HG02571 (cell line): ENCODE measurements around the gene CIPC.

Source experiments
- ATAC-seq: cut with Tn5 transposase; IDR thresholded peaks from one replicate; pipeline ENCODE4 v1.9.1; 2021; ENCODE audit warnings: mild to moderate bottlenecking, moderate library complexity; ENCODE audit not compliant: unreplicated experiment

The CIPC gene

GRCh38 chr14:77099425-77100167 is 1.5 kb downstream of the CIPC start:
- no peak for ATAC-seq

GRCh38 chr14:77100961-77101360 is 2.9 kb downstream of the CIPC start:
- no peak for ATAC-seq

- ATAC-seq, result no peak
These were observed 4.1 kb downstream of the CIPC start for GRCh38 chr14:77102154-77102553.

- no peak for ATAC-seq
These were observed 5.4 kb downstream of the CIPC start for GRCh38 chr14:77103475-77103874.

DNA sequence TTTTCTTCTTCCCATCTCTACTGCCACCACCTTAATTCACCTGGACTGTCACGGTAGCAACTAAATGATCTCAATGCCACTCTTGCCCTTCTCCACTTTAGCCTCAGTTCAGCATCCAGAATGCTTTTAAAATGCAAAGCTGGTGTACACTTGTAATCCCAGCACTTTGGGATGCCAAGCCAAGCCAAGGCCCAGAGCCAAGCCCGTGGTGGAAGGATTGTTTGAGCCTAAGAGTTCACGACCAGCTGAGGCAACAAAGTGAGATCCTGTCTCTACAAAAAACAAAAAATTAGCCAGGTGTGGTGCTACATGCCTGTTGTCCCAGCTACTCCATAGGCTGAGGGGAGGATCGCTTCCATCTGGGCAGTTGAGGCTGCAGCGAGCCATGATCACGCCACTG is 5.9 kb downstream of the CIPC start:
- ATAC-seq, result no peak

DNA sequence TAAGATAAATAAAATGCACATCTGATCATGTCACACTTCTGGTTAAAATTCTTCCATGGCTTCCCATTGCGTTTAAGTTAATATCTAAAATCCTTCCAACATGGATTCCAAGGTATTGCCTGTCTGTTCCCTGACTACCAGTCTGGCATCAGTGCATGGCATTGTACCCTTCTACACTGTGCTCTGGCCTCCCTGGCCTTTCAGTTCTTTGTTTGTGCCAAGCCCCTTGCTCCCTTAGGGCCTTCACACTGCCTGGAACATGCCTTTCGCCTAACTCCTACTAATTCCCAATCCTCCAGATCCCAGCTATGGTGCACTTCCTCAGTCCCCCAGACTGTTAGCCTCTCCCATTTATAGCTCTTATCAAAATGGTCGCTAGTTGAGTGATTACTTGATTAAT is 6.3 kb downstream of the CIPC start:
- no peak for ATAC-seq

DNA sequence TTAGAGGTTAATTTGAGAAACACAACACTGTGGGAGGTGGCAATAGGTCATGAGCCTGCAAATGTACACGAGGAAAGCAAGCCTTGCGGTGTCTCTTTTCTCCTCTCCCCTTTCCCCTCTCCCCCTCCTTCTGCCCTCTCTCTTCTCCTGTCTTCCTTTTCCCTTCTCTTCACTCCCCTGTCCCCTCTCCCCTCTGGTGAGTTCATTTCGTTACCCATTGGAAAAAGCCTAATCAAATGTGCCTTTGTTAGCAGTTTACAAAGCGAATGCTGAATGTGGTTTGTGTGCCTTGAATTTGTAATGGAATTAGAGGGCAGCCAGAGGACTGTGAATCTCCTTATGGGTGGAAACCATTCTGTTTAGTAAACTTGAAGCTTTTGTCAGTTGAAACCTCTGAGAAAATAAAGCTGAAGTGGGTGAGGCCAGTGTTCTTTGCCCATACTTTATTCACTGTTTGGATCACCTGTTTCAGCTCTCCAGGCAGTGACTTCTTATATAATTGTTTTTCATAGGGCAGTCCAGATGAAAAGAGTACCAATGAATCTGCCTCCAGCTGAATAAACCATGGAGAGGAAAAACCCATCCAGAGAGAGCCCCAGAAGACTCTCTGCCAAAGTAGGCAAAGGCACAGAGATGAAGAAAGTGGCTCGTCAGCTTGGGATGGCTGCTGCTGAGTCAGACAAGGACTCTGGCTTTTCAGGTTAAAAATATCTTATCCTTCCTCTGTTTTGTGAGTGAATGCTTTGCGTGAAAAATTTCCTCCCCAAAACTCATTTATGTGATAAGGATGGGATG is 7.3 kb downstream of the CIPC start:
- ATAC-seq, result no peak

DNA sequence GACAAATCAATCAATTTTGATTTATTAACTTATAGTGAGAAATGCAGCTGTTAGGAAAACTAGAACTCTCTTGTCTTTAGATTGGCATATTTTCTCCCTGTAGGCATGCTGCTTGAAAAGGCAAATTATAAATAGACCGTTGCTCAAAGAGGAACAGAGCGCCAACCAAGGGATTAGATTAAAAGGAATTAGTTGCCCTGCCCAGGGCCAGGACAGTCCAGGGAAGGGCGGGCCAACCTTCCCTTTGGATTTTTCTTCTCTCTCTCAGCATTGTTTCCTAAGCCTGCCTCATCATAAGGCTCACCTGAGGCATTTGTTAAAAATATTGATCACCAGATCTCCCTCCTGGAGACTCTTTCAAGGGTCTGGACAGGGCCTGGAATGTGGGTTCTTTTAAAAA is 8.6 kb downstream of the CIPC start:
- no peak for ATAC-seq

- ATAC-seq, result no peak
These were observed 9.2 kb downstream of the CIPC start for GRCh38 chr14:77107228-77107627.

DNA sequence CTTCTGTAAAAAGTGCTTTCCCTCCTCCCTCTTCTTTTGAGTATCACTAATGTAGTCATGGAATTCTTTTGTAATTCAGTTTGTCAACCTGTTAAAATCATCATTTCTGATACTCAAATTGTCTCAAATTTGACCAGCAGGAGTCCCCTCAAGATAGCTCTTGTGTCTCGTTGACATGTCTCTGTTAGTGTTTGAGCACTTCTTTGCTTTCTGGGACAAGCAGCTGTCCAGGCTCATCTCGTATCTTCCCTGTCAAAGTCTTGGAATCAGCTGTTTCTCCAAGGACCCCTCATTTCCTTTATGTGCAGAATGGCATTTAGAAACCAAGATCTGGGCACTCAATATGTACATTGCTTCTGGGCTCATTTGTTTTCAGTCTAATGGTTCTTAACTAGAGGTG is 10.7 kb downstream of the CIPC start:
- no peak for ATAC-seq

GRCh38 chr14:77109656-77110055 is 11.6 kb downstream of the CIPC start:
- ATAC-seq, result no peak

- no peak for ATAC-seq
These were observed 12.2 kb downstream of the CIPC start for GRCh38 chr14:77110286-77110685.

DNA sequence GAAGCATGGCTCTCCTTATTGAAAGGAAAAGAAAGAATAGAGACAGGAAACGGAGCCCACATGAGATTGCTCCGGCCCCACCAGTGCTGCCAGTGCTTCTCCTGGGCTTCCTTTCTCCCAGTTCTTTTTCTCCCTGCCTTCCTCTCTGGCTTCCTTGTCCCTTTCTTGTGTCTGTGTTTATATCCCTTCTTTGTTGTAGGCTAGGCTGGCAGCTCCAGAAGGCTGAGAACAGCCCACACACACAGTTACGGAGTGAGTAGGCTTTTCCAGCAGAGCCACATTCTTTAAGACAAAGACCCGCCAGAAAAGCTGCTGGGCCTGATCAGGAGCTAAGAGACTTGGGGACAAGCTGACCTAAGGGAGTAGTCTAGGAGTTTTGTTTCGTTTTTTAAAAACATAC is 13.0 kb downstream of the CIPC start:
- ATAC-seq, result no peak

GRCh38 chr14:77113644-77114043 is 15.6 kb downstream of the CIPC start:
- ATAC-seq, result no peak

GRCh38 chr14:77114609-77115008 is 16.6 kb downstream of the CIPC start:
- no peak for ATAC-seq

DNA sequence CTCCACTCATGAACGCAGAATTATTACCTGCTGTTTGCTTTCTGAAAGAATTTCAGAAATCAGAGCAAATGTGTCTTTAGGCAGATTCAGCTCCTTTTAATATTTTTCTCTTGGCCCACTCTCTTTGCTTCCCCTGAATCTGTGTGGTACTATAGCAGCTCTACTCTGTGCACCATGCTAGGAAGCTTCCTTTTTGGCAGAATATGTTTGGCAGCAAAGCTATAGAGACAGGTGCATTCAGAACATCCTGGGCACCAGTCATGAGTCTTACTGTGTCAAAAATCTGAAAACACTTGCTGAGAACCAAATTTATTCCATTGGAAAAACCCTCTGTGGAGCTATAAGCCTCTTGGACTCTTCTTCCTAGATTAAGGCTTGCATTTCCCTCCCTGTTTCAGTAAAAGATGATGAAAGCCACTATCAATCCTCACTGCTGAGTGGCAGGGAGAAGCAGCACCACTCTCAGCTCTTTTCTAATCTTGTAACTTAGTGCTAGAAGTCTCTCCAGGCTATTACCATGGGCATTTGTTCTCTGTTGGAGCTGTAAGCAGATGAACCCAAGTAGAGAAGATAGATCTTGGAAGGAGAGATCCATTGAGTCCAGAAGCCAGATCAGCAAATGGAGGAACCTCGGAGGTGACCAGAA is 18.2 kb downstream of the CIPC start:
- no peak for ATAC-seq

- no peak for ATAC-seq
These were observed 21.8 kb downstream of the CIPC start for GRCh38 chr14:77119851-77120250.

DNA sequence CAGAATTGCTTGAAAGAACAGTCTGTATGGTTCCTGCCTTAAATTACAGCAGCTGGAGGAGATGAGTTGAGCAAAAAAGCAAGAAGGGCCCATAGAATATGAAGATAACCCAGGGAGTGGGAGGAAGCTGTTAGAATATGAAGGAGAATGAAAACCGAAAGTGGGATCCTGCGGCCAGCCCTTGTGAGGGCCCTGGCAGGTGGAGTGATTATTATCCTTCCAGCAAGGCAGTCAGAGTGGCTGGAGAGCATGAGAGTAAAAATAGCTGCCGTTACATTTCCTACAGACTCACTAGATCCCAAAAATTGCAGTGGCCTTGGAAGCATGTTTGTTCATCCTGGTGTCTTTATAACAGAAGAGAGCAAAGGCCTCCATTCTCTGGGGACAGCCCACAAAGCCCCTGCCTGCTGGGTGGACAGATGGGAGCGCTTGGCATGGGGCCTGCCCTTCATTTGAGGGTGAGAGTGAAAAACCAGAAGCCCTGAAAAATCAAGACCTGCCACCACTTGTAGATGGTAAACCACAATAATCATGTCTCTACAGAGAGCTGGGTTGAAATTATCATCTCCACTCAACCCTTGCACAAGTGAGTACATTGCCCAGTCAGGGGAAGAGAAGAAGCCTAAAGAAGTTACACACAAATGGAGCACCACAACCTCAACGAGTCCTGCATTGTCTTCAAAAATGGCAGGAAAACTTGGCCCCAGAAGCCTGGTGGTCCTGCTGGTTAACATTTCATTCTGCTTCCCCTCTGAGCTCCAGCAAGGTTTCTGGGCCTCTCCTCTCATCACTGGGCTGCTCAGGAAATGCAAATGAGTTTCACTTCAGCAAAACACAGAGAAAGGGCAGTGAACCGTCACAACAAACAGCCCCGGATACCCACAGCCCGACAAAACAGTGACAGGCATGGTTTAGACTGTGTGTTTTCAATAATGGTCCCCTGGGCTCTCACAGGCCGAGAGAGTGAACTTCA is 23.0 kb downstream of the CIPC start:
- peak; percentile 90 for ATAC-seq

- ATAC-seq, result no peak
These were observed 24.6 kb downstream of the CIPC start for GRCh38 chr14:77122526-77123125.
